ENCODE results near the gene PAM.

- no peak for TF ChIP-seq CTCF (IDR thresholded peaks at IDR 0.05)
- TF ChIP-seq POLR2A (IDR thresholded peaks at IDR 0.05) = no peak
Observed at GRCh38 chr5:102860035-102860434, 104.9 kb downstream of the PAM start.

All from heart left ventricle (tissue), 13 donors.